ENCODE results near the gene EIF4G3.

DNA sequence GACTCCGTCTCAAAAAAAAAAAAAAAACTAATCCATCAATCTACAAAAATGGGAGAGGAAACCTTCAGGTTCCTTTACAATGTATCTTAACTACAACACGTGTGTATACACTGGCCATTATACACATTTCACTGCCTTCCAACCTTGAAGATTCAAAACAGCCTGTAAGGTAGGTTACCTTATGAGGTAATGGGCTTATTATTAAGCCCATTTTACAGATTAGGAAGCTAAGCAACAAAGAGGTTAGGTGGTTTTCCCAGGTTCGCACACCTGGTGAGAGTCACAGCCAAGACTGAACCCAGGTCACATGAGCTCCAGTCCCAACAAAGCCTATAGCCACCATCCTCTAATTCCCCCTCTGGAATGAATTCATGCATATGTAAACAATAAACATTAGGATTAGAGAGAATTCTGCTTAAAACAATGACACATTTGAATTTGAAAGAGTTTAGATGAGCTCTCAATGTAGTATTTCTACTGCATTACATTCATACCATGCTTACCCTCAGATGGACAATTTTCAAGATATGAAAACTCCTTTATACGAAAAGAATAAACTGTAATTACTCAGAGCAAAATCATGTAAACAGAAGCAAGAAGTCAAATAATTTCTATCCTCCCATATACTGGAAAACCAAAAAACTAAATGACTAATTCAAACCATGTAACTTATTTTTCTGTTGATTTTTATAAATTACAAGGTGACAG is 54.8 kb downstream of the EIF4G3 start:
- no peak for TF ChIP-seq POLR2A (IDR thresholded peaks at IDR 0.05; ENCODE audit: low read depth, low read length)
- no peak for TF ChIP-seq POLR2AphosphoS5 (IDR thresholded peaks at IDR 0.05; ENCODE audit: low read depth, low read length)
